NCI-H510A treated with DMSO at 0.1 percent for 48 hours (cell line): ENCODE results near the gene SMARCA4.
A peak's percentile ranks its signal among the peaks of the same experiment; 100 is the strongest.
"Not testable (repeated sequence)": the region's sequence is repeated elsewhere in the genome, so short reads cannot be mapped to it uniquely, and the experiment has no call there.

ENCODE experiments used
- DNase-seq: peaks from one replicate; lab custom pipeline; 2025; lab: John Stamatoyannopoulos, UW

The SMARCA4 gene

DNA sequence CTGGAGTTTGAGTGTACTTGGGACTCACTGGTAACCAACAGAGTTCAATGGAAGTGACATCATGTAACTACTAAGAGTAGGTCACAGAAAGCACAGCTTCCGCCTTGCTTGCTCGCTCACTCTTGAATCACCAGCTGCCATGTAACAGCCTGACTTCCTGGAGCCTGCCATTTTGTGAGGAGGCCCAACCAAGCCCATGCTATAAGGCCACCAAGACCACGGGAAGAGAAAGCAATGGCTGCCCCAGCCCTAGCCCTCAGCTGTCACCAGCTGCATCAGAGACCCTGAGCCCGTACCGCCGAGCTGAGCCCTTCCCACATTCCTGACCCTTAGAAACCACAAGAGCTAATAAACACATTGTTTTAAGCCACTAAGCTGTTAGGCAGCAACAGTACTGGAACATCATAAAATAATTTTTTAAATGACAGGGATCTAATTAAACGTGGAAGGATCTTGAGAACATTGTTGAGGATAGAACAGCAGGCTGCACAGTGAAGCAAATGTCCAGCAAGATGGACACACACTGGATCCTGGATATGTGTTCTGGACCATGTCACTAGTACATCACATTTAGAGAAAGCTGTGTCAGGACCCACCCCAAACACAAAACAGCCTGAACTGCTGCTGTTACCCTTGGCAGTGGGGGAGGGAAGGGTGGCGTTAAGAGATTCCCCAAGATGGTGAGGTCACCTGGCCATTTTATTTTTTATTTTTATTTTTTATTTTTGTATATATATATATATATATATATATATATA lies 106.7 kb downstream of the SMARCA4 start:
- DNase-seq: peak; percentile 11

DNA sequence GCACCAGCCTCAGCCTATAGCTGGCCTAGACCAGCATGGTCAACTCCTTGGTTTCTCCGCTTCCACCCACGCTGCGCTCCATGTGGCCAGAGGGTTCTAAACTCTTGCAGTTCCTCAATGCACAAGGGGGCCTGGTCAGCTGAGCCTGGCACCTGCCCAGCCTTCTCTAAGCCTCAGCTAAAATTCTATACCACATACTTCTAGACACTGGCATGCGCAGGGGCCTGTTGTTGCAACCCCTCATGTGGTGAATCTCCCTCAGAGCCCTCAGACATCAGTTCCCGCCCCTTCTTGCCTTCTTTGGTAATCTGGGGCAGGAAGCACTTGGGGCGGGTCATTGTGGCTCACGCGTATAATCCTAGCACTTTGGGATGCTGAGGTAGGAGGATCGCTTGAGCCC lies 108.7 kb downstream of the SMARCA4 start:
- DNase-seq: no peak

DNA sequence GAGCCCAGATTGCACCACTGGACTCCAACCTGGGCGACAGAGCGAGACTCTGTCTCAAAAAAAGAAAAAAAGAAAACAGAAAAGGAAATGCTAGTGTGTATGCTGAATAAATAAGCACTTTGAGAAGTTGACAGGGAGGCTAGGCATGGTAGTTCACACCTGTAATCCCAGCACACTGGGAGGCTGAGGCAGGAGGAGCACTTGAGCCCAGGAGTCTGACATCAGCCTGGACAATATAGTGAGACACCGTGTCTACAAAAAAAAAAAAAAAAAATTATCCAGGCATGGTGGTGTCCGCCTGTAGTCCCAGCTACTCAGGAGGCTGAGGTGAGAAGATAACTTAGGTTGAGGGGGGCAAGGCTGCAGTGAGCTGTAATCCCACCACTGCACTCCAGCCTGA lies 109.3 kb downstream of the SMARCA4 start:
- DNase-seq: no peak

DNA sequence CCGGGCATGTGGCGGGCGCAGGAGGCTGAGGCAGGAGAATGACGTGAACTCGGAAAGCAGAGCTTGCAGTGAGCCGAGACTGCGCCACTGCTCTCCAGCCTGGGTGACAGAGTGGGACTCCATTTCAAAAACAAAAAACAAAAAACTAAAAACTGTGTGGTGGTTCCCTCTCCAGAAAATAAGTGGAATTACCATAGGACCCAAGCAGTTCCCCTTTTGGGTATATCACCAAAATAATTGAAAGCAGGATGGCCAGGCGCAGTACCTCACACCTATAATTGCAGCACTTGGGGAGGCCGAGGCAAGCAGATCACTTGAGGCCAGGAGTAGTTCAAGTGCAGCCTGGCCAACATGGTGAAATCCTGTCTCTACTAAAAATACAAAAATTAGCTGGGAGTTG lies 112.7 kb downstream of the SMARCA4 start:
- DNase-seq: no peak

DNA sequence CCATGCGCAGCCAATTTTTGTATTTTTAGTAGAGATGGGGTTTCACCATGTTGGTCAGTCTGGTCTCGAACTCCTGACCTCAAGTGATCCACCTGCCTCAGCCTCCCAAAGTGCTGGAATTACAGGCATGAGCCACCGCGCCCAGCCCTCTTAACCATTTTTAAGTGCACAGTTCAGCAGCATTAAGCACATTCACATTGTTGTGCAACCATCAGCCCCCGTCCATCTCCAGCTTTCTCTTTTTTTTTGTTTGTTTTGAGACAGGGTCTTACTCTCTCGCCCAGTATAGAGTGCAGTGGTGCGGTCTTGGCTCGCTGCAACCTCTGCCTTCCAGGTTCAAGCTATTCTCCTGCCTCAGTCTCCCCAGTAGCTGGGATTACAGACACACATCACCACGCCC lies 116.0 kb downstream of the SMARCA4 start:
- not testable (repeated sequence) for DNase-seq

- no peak for DNase-seq
Observed at GRCh38 chr19:11078893-11079292, 118.1 kb downstream of the SMARCA4 start.

GRCh38 chr19:11079999-11080398 lies 119.2 kb downstream of the SMARCA4 start:
- DNase-seq: no peak

GRCh38 chr19:11087870-11088505 lies 127.2 kb downstream of the SMARCA4 start:
- DNase-seq: no peak

DNA sequence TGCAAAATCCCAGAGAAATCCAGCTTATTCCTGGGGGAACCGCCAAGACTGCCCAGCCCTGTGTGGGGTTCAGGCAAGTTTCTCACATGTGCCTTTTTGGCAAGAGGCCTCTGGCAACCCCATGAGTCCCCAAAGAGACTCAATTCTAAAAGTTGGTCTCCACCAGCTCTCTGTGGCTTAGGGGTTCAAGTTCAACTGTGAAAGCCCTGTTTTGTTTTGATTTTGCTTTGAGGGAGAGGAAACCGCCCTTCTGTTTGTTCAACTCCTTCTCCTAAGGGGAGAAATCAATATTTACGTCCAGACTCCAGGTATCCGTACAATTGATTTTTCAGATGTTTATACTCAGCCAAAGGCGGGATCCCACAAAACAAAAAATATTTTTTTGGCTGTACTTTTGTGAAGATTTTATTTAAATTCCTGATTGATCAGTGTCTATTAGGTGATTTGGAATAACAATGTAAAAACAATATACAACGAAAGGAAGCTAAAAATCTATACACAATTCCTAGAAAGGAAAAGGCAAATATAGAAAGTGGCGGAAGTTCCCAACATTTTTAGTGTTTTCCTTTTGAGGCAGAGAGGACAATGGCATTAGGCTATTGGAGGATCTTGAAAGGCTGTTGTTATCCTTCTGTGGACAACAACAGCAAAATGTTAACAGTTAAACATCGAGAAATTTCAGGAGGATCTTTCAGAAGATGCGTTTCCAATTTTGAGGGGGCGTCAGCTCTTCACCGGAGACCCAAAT lies 127.8 kb downstream of the SMARCA4 start:
- peak; percentile 69 for DNase-seq

- DNase-seq: peak; percentile 91
Observed at GRCh38 chr19:11089254-11090013, 128.6 kb downstream of the SMARCA4 start, which contains the start of gene LDLR. Gene LDLR, plus strand, starts transcription at chr19:11089463. Its CDS starts 86 bp downstream, at chr19:11089549.

DNA sequence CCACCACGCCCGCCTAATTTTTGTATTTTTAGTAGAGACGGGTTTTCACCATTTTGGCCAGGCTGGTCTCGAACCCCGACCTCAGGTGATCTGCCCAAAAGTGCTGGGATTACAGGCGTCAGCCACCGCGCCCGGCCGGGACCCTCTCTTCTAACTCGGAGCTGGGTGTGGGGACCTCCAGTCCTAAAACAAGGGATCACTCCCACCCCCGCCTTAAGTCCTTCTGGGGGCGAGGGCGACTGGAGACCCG lies 129.1 kb downstream of the SMARCA4 start:
- DNase-seq: peak; percentile 69

DNA sequence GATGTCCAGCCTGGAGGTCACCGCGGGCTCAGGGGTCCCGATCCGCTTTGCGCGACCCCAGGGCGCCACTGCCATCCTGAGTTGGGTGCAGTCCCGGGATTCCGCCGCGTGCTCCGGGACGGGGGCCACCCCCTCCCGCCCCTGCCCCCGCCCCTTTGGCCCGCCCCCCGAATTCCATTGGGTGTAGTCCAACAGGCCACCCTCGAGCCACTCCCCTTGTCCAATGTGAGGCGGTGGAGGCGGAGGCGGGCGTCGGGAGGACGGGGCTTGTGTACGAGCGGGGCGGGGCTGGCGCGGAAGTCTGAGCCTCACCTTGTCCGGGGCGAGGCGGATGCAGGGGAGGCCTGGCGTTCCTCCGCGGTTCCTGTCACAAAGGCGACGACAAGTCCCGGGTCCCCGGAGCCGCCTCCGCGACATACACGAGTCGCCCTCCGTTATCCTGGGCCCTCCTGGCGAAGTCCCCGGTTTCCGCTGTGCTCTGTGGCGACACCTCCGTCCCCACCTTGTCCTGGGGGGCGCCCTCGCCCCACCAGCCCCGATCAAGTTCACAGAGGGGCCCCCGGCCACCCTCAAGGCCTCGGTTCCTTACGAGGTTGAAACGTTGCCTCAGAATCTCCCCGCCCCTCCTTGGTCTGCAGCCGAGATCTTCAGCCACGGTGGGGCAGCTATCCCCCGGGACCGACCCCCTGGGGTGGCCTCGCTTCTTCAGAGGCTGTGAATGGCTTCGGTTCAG lies 129.6 kb downstream of the SMARCA4 start:
- peak; percentile 96 for DNase-seq

DNA sequence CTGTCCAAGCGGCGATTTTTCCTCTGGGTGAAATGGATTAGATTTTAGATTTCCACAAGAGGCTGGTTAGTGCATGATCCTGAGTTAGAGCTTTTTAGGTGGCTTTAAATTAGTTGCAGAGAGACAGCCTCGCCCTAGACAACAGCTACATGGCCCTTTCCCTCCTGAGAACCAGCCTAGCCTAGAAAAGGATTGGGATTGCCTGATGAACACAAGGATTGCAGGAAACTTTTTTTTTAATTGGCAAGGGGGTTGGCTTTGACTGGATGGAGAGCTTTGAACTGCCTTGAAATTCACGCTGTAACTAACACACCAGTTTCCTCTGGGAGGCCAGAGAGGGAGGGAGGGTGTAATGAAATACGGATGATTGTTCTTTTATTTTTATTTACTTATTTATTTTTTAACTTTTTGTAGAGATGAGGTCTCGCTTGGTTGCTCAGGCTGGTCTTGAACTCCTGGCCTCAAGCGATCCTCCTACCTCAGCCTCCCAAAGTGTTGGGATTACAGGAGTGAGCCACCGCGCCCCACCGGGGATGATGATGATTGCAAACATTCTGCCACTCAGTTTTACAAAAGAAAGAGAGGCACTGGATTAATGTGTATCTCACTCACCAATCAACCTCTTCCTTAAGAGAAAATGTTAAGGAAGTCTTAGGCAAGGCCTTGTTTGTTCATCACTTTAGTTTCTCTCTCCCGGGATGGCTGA lies 130.3 kb downstream of the SMARCA4 start:
- DNase-seq: no peak

- no peak for DNase-seq
Observed at GRCh38 chr19:11091703-11092153, 130.9 kb downstream of the SMARCA4 start.

GRCh38 chr19:11092181-11092538 lies 131.3 kb downstream of the SMARCA4 start:
- no peak for DNase-seq

DNA sequence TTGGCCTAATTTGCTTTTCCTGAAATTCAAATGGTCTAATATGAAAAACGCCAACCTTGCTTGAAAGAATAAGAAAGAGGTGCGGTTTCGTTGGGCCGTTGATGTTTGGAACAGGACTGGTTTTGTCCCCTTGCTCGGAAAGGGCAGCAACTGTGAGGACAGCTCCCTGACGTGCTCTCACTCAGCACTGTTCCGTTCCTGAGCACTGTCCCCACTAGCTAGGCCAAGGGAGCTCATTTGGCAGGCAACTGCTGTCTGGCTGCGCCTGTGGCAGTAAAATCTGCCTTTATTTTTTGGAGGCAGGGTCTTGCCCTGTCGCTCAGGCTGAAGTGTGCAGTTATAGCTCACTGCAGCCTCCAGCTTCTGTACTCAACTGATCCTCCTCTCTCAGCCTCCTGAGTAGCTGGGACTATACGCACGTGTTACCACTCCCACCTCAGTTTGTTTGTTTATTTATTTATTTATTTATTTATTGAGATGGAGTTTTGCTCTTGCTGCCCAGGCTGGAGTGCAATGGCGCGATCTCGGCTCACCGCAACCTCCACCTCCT lies 132.9 kb downstream of the SMARCA4 start:
- DNase-seq: no peak

DNA sequence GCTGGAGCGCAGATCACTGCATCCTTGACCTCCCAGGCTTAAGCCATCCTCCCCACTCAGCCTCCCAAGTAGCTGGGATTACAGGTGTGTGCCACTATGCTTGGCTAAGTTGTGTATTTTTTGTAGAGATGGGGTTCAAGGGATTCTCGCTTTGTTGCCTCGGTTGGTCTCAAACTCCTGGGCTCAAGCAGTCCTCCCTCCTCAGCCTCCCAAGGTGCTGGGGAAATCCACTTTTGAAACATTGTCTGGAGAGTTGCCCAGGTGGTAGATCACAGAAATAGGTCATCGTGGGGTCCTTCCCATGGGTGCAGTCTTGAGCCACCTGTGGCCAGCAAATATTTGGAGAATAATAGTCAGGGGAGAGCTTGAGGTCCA lies 133.7 kb downstream of the SMARCA4 start:
- DNase-seq: no peak

- no peak for DNase-seq
Observed at GRCh38 chr19:11096210-11096841, 135.5 kb downstream of the SMARCA4 start.

- not testable (repeated sequence) for DNase-seq
Observed at GRCh38 chr19:11097367-11097766, 136.5 kb downstream of the SMARCA4 start.

- no peak for DNase-seq
Observed at GRCh38 chr19:11098327-11098726, 137.5 kb downstream of the SMARCA4 start.
